Measurements from ENCODE around the gene AZU1.

The AZU1 gene, protein sequence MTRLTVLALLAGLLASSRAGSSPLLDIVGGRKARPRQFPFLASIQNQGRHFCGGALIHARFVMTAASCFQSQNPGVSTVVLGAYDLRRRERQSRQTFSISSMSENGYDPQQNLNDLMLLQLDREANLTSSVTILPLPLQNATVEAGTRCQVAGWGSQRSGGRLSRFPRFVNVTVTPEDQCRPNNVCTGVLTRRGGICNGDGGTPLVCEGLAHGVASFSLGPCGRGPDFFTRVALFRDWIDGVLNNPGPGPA

DNA sequence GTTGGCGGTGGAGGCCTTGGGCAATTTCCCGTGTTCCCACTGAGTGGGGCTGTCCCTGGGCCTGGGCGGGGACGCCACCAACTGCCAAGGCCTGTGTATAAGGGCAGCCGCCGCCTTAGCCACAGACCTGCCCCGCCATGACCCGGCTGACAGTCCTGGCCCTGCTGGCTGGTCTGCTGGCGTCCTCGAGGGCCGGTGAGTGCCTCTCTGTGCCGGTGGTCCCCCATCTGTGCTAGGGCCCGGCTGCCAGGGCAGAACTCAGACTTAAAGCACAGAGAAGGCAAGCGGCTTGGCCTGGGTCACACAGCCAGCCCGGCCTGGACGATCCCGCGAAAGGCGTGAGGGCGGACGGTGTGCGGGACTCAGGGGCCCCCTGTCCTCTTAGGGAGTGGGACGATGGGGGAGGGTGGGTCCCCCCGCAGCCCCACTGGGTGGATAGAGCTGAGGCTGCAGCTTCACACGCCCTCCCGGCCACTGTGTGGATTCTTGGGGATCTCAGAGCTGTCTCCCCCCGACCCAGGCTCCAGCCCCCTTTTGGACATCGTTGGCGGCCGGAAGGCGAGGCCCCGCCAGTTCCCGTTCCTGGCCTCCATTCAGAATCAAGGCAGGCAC, at the start of gene AZU1:
AZU1 (plus strand) TSS at position 128 of the 612 bp plus-strand sequence; CDS start at position 138, 10 bp downstream.
- DNase-seq: peak; percentile 87 to 88

DNA sequence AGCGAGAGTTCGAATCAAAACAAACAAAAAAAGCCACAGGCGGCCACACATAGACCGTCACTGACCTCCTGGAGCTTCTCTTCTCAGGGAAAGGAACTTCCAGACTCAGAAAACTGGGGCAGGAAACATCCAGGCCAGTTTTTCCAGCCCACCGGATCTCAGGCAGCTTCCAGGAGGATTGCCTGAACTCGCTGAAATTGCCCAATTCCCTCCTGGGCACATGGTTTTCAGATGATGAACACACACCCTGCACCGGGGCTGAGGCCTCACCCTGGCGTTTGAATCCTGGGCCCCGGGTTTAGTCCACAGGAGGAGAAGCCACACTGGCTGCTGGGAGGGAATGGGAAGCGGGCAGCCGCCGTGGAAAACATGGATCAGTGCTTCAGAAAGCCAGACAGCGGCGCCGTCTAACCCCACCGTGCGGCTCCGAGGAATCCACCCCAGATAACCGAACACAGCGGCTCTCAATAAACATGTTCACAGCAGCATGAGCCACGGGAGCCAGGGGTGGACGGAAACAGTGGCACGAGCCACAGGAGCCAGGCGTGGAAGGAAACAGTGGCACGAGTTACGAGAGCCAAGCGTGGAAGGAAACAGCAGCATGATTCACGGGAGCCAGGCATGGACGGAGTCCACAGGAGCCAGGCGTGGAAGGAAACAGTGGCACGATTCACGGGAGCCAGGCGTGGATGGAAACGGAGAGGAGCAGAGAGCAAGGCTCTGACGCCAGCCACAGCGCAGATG, 48.6 kb upstream of the AZU1 start:
- DNase-seq: no peak

DNA sequence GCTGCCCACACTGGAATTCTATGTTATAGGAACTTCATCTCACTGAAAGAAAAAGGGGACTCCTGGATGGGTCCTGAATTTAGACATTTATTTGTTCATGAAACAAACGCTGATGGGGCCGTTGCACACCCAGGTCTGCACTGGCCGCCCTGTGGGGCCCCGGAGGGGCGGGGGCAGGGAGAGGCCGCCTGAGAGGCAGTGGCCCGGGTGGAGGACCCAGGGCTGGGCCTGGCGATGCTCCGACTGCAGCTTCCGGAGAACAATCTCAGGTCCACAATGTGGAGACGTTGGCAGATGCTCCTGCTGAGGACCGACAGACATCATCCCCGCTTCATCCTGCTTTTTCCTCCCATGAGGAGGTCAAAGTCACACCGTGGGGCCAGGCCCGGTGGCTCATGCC, 46.7 kb upstream of the AZU1 start:
- DNase-seq: no peak

DNA sequence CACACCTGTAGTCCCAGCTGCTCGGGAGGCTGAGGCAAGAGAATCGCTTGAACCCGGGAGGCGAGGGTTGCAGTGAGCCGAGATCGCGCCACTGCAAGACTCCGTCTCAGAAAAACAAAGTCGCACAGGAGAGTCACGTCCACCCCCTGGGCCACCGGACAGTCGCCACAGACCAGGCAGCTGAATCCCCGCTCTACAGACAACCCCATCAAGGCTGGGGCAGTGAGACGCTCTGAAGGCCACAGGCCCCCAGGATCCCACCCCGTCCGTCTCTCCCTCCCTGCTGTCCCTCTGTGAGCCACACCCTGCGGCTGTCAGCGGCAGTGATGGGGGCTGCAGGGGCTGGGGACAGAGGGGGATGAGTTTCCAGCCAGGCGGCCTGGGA, 45.8 kb upstream of the AZU1 start:
- no peak for DNase-seq

DNA sequence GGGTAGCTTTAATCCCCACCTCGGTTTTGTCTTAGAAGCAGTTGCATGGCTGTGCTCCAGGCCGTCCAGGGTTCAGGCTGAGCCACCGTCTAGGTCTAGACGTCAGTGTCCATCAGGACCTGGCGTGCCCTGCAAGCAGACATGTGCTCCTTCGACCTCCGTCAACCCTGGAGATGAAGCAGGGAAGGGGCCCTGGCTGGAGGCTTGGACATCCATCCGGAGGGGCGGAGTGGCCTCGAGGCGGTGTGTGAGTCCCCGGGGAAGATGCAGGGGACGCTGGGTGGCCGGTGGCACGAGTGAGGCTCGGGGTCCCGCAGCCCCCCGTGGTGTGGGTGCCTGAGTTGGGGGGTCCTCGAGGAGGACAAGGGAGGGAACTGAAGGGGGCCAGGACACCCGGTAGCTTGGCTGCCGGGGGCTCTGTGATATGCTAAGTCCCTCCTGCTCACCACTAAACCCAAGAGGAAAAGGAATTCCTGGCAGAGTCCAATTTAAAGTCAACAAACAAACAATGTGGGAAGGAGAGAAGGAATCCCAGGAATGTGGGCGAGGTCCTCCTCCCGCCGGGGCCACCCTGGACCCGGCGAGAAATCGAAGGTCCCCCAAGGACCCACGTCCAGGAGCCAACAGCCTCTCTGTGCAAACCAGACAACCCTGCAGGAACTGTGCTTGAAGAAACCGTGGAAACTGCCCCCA, 45.3 kb upstream of the AZU1 start:
- DNase-seq: no peak

DNA sequence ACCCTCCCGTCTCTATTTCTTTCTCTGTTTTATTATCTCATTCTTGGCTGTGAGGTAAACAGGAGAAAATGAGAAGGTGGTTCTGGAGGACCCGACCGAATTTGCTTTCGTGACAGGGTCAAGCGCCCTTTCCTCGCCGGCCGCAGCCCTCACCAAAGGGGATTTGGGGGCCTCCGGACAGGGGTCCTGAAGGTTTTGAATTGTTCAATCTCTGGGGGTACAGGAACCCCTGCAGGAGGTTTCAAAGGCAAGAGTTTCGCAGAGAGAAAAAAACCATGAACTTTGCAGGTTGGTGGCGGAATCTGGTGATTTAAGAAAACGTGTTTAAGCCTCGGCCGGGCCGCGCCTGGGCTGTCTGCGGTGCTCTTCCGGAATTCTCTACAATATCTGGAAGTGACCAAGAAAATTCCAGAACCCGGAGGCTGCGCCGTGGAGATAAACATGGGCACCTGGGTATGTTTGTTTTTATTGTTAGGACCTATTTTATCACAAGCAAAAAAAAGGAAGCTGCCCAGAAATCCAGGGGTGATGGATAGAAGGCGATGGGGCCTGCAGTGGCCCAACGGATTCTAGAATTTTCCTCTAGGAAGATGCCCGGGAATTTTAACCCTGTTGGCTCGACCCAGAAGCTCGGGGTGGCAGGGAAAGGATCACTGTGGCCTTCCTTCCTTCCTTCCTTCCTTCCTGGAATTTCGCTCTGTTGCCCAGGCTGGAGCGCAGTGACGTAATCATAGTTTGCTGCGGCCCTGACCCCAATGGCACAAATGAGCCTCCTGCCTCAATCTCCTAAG, 44.6 kb upstream of the AZU1 start:
- no peak for DNase-seq

DNA sequence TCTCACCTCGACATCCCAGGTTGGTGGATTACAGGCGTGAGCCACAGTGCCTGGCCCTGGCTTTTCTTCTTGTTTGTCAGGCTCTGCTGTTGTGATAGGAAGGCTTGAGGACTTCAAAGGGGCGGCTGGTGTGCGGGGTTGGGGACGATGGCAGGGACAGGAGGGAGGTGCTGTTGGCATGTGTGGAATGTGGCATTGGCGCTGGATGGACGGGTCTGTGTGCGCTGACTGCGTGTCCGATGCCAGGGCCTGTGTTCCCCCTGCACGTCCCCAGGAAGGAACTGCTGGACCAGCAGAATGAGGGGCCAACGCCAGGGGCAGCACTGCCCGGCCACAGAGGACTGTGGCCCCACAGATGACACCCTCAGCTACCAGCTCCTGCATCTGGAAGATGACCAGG, 43.1 kb upstream of the AZU1 start:
- no peak for DNase-seq

DNA sequence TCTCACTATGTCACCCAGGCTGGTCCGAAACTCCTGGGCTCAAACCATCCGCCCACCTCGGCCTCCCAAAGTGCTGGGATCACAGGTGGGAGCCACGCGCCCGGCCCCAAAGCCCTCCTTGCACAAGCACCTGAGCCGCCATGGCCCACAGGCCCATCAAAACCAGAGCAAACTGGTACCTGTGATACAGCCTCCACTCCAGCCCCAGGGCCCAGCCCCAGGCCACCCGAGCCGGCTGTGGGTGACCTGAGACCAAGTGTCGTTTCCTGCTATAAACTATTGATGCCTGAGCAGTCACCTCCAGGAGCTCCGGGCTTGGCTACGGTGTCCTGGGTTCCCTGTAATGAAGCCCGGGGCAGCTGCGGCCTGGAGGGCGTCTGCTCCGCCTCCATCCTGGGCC, 40.1 kb upstream of the AZU1 start:
- DNase-seq: no peak

DNA sequence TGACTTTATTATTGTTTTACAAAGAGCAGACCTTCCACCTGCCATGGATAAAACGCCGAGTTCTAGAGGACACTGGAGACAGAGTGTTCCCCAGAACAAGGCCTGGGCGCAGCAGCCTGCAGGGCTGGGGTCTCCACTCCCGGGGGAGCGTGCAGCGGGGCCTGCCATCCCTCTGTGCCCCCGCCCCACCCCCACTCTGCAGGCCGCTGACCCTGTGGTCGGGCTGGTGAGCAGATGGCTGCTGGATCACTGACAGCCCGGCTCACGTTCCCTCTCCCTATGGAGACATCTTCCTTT, 39.0 kb upstream of the AZU1 start:
- DNase-seq: no peak

DNA sequence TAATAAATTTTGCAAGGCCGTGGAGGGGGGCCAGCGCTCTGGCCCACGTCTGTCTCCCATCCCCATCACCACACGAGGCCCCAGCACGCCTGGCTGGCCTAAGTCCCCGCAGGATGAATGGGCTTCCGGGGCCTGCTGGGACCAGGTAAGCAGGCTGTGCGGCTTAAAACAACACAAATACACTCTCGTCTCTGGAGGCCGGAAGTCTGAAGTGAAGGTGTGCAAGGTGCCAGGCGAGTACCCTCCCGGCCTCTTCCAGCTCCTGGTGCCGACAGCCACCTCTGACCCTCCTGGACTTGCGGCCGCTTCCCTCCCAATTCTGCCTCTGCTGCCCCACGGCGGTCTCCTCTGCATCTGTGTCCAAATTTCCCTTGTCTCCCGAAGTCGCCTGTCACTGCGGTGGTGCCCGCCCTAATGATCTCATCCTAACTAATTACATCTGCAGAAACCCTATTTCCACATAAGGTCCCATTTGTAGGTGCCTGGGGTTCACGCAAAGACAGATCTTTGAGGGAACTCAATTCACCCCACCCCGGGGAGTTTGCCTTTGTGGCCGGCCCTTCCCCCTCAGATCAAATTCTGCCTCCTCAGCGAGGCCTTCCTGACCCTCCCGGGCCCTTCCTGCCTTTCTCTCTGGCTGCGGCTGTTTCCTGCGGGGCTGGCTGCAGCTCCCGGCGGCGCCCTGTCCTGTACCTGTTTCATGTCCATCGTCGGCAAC, 38.5 kb upstream of the AZU1 start:
- DNase-seq: no peak

DNA sequence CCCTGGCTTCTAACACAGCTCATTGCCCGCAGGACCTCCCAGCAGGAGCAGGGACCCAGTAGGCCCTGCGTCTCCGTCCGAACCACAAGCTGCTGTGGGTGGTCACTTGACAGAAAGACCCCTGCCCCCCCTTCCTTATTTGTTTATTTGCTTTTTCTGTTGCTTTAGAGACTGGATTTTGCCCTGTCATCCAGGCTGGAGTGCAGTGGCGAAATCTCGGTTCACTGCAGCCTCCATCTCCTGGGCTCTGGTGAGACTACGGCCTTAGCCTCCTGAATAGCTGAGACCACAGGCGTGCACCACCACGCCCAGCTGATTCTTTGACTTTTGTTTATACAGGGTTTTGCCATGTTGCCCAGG, 38.0 kb upstream of the AZU1 start:
- no peak for DNase-seq

DNA sequence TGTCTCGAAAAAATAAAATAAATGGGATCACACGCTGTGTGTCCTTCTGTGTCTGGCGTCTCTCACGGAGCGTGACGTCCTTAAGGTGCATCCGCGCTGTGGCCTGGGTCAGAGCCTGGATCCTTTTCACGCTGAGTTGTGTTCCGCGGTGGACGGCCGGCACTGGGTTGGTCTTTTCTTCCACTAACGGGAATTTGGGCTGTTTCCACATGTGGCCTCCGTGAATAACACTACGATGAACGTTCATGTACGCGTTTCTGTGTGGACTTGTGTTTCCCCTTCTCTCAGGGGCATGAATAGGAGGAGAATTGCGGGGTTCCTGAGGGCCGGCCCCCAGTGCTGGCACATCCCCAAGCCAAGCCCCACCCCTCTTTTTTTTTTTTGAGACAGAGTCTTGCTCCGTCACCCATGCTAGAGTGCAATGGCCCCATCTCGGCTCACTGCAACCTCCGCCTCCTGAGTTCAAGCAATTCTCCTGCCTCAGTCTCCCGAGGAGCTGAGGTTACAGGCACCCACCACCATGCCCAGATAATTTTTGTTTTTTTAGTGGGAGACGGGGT, 36.5 kb upstream of the AZU1 start:
- no peak for DNase-seq

DNA sequence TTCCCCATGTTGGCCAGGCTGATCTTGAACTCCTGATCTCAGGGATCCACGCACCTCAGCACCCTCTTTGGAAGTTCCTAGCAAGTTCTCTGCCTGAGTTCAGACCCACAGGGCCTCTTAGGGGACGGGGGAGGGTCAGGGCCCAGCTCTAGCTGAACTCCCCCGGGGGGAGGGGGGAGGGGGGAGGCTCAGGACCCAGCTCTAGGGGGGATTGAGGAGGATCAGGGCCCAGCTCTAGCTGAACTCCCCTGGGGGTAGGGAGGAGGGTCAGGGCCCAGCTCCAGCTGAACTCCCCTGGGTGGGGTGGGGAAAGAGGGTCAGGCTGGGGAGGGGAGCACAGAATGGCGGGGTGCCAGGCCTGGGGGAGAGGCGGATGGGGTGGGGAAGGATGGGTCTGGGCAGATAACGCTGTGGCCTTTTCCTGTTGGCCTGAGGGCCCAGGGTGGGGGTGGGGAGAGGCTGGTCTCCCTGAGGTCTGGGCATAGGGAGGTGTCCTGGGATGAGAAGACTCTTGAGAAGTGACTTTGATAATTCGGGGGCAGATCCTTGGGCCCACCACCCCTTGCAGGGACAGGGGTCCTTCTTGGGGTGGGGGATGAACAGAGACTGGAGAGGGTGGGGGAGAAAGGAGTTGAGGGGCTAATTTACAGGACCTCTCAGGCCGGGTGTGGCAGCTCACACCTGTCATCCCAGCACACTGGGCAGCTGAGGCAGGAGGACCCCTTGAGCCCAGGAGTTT, 35.9 kb upstream of the AZU1 start:
- DNase-seq: no peak

DNA sequence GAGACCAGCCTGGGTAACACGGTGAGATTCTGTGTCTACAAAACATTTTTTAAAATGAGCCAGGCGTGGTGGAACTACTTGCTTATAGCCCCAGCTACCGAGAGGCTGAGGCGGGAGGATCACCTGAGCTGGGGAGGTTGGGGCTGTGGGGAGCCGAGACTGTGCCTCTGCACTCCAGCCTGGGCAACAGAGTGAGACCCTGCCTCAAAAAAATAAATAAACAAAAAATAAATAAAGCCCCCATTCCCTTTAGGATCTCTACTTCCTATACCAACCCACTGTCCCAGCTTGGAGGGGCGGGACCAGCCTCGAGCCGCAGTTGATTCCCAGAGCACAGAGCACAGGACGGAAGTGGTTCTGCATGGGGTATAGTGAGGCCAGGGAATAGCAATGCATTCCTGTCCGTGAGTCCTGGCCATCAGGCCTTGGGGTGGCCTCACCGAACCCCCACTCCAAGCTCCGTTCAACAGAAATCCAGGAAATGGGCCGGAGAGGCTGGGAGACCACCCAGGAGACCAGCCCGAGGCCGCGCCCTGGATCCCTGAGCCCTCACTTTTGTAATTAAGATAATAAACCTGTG, 35.2 kb upstream of the AZU1 start:
- DNase-seq: no peak

DNA sequence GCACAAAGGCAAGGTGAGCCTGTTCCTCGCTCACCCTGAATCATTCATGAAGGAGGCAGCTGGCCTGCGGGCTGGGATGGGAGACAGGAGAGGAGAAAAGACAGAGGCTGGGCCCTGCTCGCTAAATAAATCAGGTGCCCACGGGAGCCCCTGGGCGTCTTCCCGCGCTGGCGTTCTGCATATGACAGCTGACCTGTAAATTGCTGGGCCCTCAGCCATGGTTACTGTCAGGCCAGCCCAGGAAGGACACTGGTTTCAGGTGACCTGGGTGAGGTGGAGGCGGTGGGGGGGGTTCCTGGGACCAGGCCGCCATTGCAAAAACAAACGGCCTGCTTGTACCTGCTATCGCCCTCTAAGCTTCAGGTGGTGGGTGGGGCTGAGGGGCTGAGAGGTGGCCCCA, 33.8 kb upstream of the AZU1 start:
- DNase-seq: no peak

DNA sequence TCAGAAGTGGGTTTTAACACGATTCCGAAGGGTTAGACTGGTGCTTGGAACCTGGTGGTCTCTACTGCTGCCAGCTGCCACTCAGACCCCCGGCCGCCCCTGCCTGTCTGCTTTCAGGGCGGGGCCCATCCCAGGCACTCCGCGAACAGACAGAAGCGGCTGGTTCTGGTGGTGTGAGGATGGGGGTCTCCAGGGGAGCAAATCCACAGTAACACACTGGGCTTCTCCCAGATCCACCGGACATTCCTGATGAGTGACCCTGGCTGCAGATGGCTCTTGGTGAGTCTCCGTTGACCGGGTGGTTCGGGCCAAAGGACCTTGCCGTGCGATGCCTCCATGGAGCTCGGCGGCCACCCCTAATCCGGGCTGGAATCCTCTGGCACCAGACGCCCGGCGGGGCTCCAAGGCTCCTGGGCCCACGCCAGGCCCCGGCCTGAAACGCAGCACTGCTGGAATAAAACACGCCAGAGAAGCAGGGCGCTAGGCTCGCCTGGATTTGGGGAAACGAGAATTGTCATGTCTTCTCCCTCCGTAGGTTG, 32.5 kb upstream of the AZU1 start:
- no peak for DNase-seq

DNA sequence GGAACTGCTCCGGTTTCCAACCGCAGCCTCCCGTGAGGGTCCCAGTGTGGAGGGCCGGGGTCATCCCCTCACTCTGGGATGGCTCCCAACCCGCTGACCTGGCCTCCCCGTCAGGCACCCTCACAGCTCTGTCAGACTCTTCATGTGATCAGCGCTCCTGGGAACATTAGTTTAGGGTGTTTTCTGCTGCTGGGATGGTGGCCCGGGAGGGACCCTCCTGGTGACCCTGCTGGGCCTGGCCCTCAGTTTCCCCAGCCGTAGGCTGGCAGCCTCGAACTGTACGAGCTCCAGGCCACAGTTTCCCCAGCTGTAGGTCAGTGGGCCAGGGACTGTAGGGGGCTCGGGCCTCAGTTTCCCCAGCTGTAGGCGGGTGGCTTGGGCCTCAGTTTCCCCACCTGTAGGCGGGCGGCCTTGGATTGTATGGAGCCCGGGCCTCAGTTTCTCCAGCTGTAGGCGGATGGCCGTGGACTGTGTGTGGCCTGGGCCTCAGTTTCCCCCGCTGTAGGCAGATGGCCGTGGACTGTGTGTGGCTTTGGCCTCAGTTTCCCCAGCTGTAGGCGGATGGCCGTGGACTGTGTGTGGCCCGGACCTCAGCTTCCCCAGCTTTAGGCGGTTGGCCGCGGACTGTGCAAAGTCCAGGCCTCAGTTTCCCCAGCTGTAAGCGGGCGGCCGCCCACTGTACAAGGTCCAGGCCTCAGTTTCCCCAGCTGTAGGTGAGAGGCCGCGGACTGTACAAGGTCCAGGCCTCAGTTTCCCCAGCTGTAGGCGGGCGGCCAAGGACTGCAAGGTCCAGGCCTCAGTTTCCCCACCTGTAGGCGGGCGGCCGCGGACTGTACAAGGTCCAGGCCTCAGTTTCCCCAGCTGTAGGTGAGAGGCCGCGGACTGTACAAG, 31.7 kb upstream of the AZU1 start:
- no peak for DNase-seq

DNA sequence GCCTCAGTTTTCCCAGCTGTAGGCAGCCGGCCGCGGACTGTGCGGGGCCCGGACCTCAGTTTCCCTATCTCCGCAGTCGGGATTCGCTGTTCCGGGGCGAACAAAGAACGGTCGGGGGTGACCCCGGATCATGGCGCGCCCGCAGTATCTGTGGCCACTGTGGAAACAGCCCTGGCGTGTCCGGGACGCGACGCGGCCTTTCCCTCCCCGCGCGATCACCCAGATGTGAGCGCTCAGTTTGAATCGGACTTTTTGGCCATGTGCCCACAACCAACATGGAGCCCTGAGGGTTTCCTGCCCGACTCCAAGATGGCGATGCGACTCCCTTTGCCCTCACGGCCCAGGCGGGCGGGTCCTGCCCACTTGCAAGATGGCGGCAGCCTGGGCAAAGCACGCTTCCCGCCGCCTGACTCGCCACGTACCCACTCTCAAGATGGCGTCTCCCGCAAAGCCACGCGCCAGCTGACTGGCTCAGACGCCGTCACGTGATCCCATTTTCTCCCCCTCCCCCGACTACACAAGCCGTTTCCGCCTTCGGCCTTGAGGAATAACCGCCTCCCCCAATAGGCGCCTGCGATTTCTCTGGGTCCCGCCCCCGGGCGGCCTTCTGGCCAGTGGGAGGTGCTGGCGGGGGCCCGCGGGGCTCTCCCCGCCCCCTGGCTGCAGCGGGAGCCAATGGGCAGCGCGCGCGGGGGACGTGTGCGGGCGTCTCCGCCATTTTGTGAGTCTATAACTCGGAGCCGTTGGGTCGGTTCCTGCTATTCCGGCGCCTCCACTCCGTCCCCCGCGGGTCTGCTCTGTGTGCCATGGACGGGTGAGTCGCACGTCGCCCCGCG, 30.7 kb upstream of the AZU1 start, which contains the start of gene PTBP1:
PTBP1 (plus strand) TSS at position 761 of the 836 bp plus-strand sequence; CDS start at position 807, 46 bp downstream.
- DNase-seq: peak; percentile 99

All from AML-193 (cell line).